GM18951 (cell line): ENCODE data around the gene SMYD4.
"Not testable (repeated sequence)": the region's sequence is repeated elsewhere in the genome, so short reads cannot be mapped to it uniquely, and the experiment has no call there.

Experiments used
- POLR2A ChIP-seq: IDR thresholded peaks from 4 replicates; pipeline ENCODE4 v1.6.1; 2011; ENCODE audit warnings: mild to moderate bottlenecking; ENCODE audit not compliant: insufficient read length, insufficient read depth; ENCODE audit errors: extremely low read depth
- in situ Hi-C: fragments of 300-500 bp; cut with MboI; formaldehyde crosslinking; loops from one replicate; pipeline ENCODE4 v1.12.0; 2022; ENCODE audit warnings: low sequenced_read_pairs, mixed read lengths, inconsistent platforms; ENCODE audit not compliant: unreplicated experiment

Gene SMYD4

GRCh38 chr17:1765576-1765975, 64.1 kb downstream of the SMYD4 start:
- in situ Hi-C loops: no loop called here
- no peak for TF ChIP-seq POLR2A

GRCh38 chr17:1764705-1765104, 65.0 kb downstream of the SMYD4 start:
- in situ Hi-C loops: not testable (repeated sequence)

DNA sequence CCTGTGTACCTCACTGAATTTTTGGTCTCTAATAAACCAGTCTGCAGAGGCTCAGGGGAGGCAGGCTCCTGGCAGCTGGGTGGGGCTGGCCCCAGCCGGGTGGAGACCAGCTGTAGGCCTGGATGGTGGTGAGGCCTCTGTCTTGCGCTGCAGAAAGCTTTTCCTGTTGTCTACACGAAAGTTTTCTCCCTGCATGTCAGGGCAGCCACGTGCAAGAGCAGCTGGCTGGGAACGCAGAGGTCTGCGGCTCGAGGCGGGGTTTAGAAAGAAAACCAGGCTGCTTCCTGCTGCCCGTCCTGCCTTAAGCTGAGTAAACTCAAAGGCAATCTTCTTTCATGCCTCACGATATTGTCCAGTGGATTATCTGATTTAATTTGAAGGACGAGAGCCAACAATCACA, 65.4 kb downstream of the SMYD4 start:
- in situ Hi-C loops: no loop called here
- TF ChIP-seq POLR2A: no peak

- in situ Hi-C loops: no loop called here
Observed at GRCh38 chr17:1762901-1763898, 66.5 kb downstream of the SMYD4 start.

GRCh38 chr17:1762233-1762900, 67.3 kb downstream of the SMYD4 start:
- TF ChIP-seq POLR2A: no peak
- in situ Hi-C loops: no loop called here

More at GRCh38 chr17:1762901-1763898, 66.5 kb downstream of the SMYD4 start:
- no peak for TF ChIP-seq POLR2A

- in situ Hi-C loops: no loop called here
- TF ChIP-seq POLR2A: no peak
Observed at GRCh38 chr17:1759529-1759928, 70.2 kb downstream of the SMYD4 start.

DNA sequence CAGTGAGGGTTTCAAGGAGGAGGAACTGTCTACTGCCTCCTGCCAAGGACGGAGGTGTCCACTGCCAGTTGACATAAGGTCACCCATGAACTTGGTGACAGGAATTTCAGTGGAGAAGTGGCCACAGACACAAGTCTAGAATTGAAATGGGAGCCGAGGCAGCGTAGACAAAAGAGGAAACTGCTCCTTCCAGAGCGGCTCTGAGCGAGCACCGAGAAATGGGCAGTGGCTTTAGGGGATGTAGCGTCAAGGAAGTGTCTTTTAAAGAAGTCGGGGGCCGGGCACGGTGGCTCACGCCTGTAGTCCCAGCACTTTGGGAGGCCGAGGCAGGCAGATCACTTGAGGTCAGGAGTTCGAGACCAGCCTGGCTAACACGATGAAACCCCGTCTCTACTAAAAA, 70.9 kb downstream of the SMYD4 start:
- no peak for TF ChIP-seq POLR2A
- in situ Hi-C loops: no loop called here

GRCh38 chr17:1755827-1756262, 73.9 kb downstream of the SMYD4 start:
- no peak for TF ChIP-seq POLR2A
- in situ Hi-C loops: no loop called here

- in situ Hi-C loops: no loop called here
- no peak for TF ChIP-seq POLR2A
Observed at GRCh38 chr17:1755252-1755826, 74.4 kb downstream of the SMYD4 start.

GRCh38 chr17:1754430-1755112, 75.1 kb downstream of the SMYD4 start:
- in situ Hi-C loops: no loop called here
- no peak for TF ChIP-seq POLR2A

DNA sequence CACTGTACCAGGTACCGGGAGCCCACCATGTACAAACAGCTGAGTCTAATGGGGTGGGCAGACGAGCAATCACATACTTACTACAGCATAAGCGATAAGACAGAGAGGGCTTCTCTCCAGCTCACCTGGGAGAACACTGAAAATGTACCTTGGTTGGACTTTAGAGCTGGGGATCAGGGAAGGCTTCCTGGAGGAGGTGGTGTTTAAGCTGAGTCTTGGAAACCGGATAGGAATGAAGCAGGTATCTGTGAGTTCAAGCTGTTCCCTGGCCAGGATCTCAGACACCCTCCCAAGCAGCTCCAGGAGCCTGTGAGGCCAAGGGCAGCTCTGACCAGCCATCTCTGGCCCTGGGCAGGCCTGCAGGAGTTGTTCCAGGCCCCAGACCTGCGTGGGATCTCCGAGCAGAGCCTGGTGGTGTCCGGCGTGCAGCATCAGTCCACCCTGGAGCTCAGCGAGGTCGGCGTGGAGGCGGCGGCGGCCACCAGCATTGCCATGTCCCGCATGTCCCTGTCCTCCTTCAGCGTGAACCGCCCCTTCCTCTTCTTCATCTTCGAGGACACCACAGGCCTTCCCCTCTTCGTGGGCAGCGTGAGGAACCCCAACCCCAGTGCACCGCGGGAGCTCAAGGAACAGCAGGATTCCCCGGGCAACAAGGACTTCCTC, 75.8 kb downstream of the SMYD4 start:
- no peak for TF ChIP-seq POLR2A

GRCh38 chr17:1752425-1753262, 77.1 kb downstream of the SMYD4 start:
- in situ Hi-C loops: no loop called here
- no peak for TF ChIP-seq POLR2A

More for the DNA sequence above, 75.8 kb downstream of the SMYD4 start:
- in situ Hi-C loops: no loop called here
